HepG2 (cell line): ENCODE data around the gene HAUS2. TPM values are rescaled to one million over a fixed set of nuclear protein-coding genes. Genes with fewer than 3 reads are reported as not detected.

Experiments
- ASH2L ChIP-seq: fragments of 300-600, 200-600 bp; sonication (generic); IDR thresholded peaks from 2 replicates; pipeline ENCODE4 v1.7.0; 2017; ENCODE audit warnings: low read depth, mild to moderate bottlenecking, moderate library complexity, mixed read lengths, low read length; ENCODE audit not compliant: insufficient read length
- HES4 ChIP-seq: sonication (generic); formaldehyde crosslinking; IDR thresholded peaks from 2 replicates; pipeline ENCODE4 v1.9.0; 2021; ENCODE audit warnings: mild to moderate bottlenecking, missing genetic modification reagents, borderline replicate concordance
- KAT8 ChIP-seq: IDR thresholded peaks from 2 replicates; pipeline ENCODE4 v1.6.1; 2016; ENCODE audit warnings: missing genetic modification reagents, missing compliant biosample characterization
- MEIS1 ChIP-seq: sonication (generic); formaldehyde crosslinking; IDR thresholded peaks from 2 replicates; pipeline ENCODE4 v1.9.0; 2021; ENCODE audit warnings: mild to moderate bottlenecking, missing genetic modification reagents, moderate library complexity, borderline replicate concordance
- SSRP1 ChIP-seq: IDR thresholded peaks from 2 replicates; pipeline ENCODE4 v1.6.1; 2016; ENCODE audit warnings: control low read depth
- TARDBP ChIP-seq: sonication (generic); formaldehyde crosslinking; IDR thresholded peaks from 2 replicates; pipeline ENCODE4 v1.8.0; 2022; ENCODE audit warnings: mild to moderate bottlenecking, missing genetic modification reagents
- TSC22D2 ChIP-seq: sonication (generic); formaldehyde crosslinking; IDR thresholded peaks from 2 replicates; pipeline ENCODE4 v1.5.1; 2020; ENCODE audit warnings: missing genetic modification reagents, mild to moderate bottlenecking, borderline replicate concordance
- ZFX ChIP-seq: sonication (generic); formaldehyde crosslinking; IDR thresholded peaks from 2 replicates; pipeline ENCODE4 v1.4.0; 2020; ENCODE audit warnings: mild to moderate bottlenecking, low read depth, missing genetic modification reagents, moderate library complexity
- ZNF333 ChIP-seq: sonication (generic); formaldehyde crosslinking; IDR thresholded peaks from 2 replicates; pipeline ENCODE4 v1.4.0; 2020; ENCODE audit warnings: mild to moderate bottlenecking, missing genetic modification reagents, borderline replicate concordance
- polyA plus RNA-seq, 8 experiments: library from polyadenylated mRNA; depleted of rRNA in 3 of 8; stranded (reverse) in 7 of 8; unstranded in 1 of 8; fragments of >200 nt; fragmentation: Illumina TruSeq in 4 of 8; extraction: Trizol in 4 of 8; gene quantifications; 2 replicates each; pipeline versions ENCODE4 v1.2.1 to v1.2.3, GENCODE V29; 2011 to 2016; ENCODE audit warnings: low read depth in 4 of 8, missing spikeins in 1 of 8, mixed read lengths in 1 of 8; ENCODE audit not compliant: insufficient read depth in 1 of 8
- total RNA-seq, 5 experiments: library from RNA; depleted of rRNA; stranded (reverse); fragments of >200 nt; fragmentation: Illumina TruSeq; extraction: Trizol; gene quantifications; 2 replicates each; pipeline ENCODE4 v1.2.3, GENCODE V29; 2016; ENCODE audit warnings: low read depth in 1 of 5
- TF ChIP-seq, protein P1 (sequence below): sonication (generic); formaldehyde crosslinking; IDR thresholded peaks from 2 replicates; pipeline ENCODE4 v1.5.0; 2020; ENCODE audit warnings: mild to moderate bottlenecking, missing genetic modification reagents
- TF ChIP-seq, protein P2 (sequence below): sonication (generic); formaldehyde crosslinking; IDR thresholded peaks from 2 replicates; pipeline ENCODE4 v1.8.1; 2023; ENCODE audit warnings: mild to moderate bottlenecking, moderate library complexity, missing genetic modification reagents
- TF ChIP-seq, protein P3 (sequence below): sonication (generic); formaldehyde crosslinking; IDR thresholded peaks from 2 replicates; pipeline ENCODE4 v1.5.1; 2020; ENCODE audit warnings: missing genetic modification reagents, mild to moderate bottlenecking, borderline replicate concordance
- TF ChIP-seq, protein P4 (sequence below): sonication (generic); IDR thresholded peaks from 2 replicates; pipeline ENCODE4 v1.6.1; 2016; ENCODE audit warnings: low read depth, borderline replicate concordance
- TF ChIP-seq, protein P5 (sequence below): sonication (generic); formaldehyde crosslinking; IDR thresholded peaks from 2 replicates; pipeline ENCODE4 v1.4.0; 2020; ENCODE audit warnings: missing genetic modification reagents; ENCODE audit errors: not compliant biosample characterization
- TF ChIP-seq, protein P6 (sequence below): sonication (generic); formaldehyde crosslinking; conservative IDR thresholded peaks from 2 replicates; pipeline ENCODE4 v1.8.0; 2022; ENCODE audit warnings: mild to moderate bottlenecking, moderate library complexity, missing genetic modification reagents
- TF ChIP-seq, protein P7 (sequence below): sonication (generic); formaldehyde crosslinking; conservative IDR thresholded peaks from 2 replicates; pipeline ENCODE4 v1.8.0; 2022; ENCODE audit warnings: low read depth, missing genetic modification reagents

HAUS2 gene
- total and polyA plus RNA-seq, 2 of the 13 experiments (the other 11 are each of a cell fraction or from before 2014, with no cell fraction given) = 11.6 to 32.9 TPM

DNA sequence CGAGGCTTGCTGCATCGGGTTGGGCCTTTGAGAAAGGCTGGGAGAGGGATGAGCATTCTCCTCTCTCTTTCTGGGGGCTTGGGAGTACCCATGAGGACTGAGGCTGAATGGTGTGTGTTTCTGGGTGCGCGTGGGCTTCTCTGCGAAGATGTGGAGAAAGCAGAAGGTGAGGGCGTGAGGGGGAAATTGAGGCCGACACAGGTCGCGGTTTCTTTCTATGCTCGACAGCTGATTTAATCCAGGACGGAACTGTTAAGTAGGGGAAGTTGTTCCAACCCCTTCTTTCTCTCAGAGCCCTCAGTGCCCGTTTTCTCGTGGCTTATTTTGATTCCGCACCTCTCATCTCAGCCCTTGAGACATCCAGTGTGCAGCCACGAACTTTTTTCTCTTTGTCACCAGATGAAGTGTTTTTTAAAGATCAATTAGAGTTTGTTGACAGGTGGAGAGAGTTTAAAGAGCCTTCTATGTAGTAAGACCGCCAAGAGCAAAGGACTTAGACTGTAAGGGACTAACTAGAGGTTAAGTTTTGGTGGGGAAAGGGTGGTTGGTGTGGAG, 27.5 kb downstream of the HAUS2 start (continued):
- TF ChIP-seq, protein P1, sequence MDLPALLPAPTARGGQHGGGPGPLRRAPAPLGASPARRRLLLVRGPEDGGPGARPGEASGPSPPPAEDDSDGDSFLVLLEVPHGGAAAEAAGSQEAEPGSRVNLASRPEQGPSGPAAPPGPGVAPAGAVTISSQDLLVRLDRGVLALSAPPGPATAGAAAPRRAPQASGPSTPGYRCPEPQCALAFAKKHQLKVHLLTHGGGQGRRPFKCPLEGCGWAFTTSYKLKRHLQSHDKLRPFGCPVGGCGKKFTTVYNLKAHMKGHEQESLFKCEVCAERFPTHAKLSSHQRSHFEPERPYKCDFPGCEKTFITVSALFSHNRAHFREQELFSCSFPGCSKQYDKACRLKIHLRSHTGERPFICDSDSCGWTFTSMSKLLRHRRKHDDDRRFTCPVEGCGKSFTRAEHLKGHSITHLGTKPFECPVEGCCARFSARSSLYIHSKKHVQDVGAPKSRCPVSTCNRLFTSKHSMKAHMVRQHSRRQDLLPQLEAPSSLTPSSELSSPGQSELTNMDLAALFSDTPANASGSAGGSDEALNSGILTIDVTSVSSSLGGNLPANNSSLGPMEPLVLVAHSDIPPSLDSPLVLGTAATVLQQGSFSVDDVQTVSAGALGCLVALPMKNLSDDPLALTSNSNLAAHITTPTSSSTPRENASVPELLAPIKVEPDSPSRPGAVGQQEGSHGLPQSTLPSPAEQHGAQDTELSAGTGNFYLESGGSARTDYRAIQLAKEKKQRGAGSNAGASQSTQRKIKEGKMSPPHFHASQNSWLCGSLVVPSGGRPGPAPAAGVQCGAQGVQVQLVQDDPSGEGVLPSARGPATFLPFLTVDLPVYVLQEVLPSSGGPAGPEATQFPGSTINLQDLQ (CRISPR knock-in tag) = no peak
- TF ChIP-seq HES4 (CRISPR knock-in tag) = no peak
- TF ChIP-seq, protein P2, sequence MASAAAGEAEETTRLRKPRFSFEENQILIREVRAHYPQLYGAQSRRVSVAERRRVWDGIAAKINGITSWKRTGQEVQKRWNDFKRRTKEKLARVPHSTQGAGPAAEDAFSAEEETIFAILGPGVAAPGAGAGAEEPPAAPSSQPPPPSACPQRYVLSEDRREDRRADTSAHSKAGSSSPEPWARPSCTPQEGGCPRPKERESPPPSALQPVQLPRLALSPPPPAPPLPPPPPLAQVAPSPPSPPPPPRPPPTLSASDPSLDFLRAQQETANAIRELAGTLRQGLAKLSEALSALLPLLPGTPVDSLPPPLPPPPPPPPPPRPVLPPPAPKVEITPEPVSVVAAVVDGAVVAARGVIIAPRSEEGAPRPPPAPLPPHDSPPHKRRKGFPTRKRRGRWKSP (CRISPR knock-in tag) = no peak
- 0 out of 2 replicates have a peak, but pooled peaks have one; percentile 11 for TF ChIP-seq TARDBP
- no peak for TF ChIP-seq ZFX (CRISPR knock-in tag)
- TF ChIP-seq SSRP1 (CRISPR knock-in tag) = no peak
- TF ChIP-seq TSC22D2 (CRISPR knock-in tag) = no peak
- TF ChIP-seq ZNF333 (CRISPR knock-in tag) = no peak
- peak; percentile 2 for TF ChIP-seq ASH2L
- TF ChIP-seq, protein P3, sequence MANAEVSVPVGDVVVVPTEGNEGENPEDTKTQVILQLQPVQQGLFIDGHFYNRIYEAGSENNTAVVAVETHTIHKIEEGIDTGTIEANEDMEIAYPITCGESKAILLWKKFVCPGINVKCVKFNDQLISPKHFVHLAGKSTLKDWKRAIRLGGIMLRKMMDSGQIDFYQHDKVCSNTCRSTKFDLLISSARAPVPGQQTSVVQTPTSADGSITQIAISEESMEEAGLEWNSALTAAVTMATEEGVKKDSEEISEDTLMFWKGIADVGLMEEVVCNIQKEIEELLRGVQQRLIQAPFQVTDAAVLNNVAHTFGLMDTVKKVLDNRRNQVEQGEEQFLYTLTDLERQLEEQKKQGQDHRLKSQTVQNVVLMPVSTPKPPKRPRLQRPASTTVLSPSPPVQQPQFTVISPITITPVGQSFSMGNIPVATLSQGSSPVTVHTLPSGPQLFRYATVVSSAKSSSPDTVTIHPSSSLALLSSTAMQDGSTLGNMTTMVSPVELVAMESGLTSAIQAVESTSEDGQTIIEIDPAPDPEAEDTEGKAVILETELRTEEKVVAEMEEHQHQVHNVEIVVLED = no peak
- TF ChIP-seq, protein P4, sequence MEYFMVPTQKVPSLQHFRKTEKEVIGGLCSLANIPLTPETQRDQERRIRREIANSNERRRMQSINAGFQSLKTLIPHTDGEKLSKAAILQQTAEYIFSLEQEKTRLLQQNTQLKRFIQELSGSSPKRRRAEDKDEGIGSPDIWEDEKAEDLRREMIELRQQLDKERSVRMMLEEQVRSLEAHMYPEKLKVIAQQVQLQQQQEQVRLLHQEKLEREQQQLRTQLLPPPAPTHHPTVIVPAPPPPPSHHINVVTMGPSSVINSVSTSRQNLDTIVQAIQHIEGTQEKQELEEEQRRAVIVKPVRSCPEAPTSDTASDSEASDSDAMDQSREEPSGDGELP = no peak
- TF ChIP-seq KAT8 (CRISPR knock-in tag) = no peak
- TF ChIP-seq, protein P5, sequence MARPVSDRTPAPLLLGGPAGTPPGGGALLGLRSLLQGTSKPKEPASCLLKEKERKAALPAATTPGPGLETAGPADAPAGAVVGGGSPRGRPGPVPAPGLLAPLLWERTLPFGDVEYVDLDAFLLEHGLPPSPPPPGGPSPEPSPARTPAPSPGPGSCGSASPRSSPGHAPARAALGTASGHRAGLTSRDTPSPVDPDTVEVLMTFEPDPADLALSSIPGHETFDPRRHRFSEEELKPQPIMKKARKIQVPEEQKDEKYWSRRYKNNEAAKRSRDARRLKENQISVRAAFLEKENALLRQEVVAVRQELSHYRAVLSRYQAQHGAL (CRISPR knock-in tag) = no peak
- TF ChIP-seq, protein P6, sequence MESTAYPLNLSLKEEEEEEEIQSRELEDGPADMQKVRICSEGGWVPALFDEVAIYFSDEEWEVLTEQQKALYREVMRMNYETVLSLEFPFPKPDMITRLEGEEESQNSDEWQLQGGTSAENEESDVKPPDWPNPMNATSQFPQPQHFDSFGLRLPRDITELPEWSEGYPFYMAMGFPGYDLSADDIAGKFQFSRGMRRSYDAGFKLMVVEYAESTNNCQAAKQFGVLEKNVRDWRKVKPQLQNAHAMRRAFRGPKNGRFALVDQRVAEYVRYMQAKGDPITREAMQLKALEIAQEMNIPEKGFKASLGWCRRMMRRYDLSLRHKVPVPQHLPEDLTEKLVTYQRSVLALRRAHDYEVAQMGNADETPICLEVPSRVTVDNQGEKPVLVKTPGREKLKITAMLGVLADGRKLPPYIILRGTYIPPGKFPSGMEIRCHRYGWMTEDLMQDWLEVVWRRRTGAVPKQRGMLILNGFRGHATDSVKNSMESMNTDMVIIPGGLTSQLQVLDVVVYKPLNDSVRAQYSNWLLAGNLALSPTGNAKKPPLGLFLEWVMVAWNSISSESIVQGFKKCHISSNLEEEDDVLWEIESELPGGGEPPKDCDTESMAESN = no peak
- TF ChIP-seq MEIS1 = no peak
- TF ChIP-seq, protein P7, sequence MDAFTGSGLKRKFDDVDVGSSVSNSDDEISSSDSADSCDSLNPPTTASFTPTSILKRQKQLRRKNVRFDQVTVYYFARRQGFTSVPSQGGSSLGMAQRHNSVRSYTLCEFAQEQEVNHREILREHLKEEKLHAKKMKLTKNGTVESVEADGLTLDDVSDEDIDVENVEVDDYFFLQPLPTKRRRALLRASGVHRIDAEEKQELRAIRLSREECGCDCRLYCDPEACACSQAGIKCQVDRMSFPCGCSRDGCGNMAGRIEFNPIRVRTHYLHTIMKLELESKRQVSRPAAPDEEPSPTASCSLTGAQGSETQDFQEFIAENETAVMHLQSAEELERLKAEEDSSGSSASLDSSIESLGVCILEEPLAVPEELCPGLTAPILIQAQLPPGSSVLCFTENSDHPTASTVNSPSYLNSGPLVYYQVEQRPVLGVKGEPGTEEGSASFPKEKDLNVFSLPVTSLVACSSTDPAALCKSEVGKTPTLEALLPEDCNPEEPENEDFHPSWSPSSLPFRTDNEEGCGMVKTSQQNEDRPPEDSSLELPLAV (CRISPR knock-in tag) = no peak
